SIG-M5 (cell line): ENCODE results near the gene MS4A7.

ENCODE experiments used
- DNase-seq: peaks from one replicate; lab custom pipeline; 2025; lab: John Stamatoyannopoulos, UW

MS4A7 gene

DNA sequence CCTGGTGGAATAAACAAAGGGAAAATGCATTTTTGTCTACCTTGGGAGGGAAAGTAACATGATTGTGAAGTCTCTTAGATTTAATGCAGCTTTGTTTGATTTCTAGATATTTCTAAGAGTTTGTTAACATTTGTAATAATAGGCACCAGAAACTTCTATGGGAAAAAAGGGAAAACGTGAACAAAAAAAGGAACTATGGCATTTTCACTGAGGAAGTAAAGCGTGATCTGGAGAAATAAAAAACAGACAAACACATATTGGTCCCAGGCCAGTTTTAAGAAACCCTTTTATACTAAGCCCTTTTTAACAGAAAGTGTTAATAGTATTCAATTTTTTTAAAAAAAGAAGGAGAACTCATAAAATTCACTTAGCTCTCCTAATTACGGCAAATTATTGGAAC, 6.9 kb upstream of the MS4A7 start:
- no peak for DNase-seq

DNA sequence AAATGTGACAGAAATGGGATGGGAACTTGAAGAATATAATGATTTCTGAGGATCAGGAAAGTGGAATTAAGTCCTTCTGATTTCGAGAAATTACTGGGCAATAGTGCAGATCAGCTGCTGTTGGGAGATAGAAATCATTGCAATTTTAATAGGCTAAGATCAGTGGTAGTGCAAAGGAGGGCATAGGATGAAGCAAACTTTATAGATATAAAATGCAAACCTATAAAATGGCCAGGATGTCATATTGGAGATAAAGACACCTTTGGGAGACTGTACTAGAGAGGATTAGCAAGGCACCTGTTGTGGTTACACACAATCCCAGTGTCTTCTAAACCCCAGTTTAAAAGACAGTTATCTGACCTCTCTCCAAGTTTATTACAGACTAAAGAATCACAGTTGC, 6.5 kb upstream of the MS4A7 start:
- DNase-seq = no peak

DNA sequence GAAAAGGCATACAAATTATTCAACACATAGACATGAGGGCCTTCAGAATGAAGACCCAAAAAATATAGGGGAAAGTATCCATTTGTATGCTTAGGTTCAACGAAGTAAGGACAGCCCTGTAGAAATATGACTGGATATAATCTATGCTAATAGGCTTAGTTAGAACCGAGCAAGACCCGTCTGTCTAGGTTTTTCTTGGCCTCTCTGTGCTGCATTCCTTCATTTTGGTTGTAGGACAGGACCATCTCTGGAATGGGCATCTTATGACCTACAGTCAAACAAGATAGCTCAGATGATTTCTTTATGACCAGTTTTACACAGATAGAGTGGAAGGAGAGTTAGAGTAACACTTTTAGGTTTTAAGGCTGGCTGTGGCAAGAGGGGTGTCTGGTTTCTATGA, 5.6 kb upstream of the MS4A7 start:
- DNase-seq = no peak

DNA sequence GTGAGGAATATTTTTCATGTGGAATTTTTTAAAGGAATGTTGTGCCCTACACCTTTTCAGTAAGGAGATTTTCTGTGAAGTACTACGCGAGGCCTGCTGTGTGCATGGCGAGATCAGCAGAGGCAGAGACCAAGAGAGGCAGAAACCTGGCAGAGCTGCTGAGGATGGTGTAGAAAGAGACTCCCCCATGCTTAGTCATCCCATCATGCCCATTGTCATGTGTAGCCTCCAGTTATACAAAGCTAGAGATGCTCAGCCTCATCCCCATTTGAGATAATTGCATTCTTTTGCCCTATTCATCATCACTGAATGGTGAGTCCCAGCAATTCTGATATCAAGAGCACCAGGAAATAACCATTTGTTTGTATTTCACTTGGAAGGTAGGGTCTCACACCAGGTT, 3.0 kb upstream of the MS4A7 start:
- DNase-seq = no peak

DNA sequence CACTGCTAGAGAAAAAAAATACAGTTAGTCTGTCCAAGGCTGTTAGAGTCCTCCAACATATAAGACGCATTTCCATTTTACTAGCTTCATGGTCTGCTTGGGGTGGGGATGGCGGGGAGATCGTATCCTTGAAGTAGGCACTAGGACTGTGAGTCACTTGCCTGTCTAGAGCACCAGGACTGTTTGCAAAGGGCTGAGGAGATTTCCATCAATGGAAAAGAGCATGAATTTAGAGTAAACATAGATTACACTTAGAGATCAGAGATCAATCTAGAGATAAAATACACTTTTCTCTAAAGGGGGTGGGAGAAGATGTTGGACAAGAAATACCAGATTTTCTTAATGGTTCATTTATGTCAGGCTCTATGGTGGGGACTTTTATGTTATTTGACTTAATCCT, 1.7 kb upstream of the MS4A7 start:
- DNase-seq = no peak

DNA sequence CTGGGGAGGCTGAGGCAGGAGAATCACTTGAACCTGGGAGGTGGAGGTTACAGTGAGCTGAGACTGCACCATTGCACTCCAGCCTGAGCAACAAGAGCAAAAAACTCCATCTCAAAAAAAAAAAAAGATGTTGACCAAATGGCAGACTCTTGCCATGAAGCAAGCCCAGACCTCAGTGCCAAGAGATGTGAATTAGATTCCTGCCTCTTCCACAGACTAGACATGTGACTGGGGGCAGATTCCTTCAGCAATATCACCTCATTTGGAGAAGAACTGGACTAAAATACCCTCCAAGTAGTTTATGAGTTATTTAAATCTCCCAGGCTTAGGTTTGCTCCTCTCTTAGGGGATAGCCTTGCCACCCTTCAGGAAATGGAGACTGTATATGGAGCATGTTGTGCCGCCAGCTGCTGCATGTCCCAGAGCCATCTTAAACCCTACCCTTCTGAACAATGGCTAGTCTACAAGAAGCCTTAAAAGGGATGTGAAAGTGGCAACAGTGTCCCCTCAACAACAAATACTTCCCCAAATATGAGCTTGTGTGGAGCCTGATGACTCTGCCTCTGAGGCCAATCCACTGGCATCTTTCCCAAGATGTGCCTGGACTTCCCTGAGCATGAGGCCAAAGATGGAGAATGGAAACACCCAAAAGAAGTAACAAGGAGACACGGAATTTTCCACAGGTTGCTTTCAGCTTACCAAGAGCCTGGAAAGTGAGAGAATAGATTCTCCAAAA, 763 bp upstream of the MS4A7 start:
- peak; percentile 78 for DNase-seq

DNA sequence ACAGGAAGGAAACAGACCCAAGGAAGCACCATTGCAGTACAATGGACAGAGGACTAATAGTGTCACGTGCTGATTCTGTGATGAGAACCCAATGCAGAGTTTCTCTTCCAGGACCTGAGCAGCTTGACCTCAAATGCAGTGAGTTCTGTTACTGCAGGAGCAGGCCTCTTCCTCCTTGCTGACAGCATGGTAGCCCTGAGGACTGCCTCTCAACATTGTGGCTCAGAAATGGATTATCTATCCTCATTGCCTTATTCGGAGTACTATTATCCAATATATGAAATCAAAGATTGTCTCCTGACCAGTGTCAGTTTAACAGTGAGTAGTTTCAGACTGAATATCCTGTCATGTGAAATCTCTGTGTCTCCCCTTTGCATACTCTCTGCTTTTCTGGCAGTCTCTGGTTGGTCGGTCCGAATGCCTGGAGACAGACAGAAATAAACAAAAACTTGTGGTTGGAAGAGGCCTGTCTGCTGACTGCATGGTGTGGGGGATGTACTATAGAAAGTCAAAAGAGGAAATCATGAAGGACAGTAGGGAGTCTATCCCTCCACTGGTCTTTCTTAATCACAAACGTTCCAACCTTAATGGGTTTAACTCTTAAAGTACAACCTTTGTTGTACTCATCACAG, 11.1 kb downstream of the MS4A7 start:
- DNase-seq = peak; percentile 92

DNA sequence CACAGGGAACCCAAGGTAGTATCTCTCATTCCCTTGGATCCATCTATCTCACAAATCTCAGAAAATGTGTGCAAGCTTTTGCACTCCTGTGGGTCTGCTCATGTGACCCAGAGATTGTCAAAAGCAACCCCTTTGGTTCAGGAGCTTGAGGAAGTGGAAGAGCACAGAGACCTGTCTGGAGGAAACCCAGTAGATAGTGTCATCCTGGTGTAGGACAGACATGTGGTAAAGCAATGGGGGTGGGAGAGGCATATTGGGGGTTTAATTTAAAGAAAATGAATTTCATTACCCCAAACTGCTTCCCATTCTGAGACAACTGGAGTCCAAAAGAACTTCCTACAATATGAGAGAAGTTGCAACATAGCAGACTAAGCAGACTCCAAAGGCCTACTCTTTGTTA, 12.1 kb downstream of the MS4A7 start:
- DNase-seq = no peak

DNA sequence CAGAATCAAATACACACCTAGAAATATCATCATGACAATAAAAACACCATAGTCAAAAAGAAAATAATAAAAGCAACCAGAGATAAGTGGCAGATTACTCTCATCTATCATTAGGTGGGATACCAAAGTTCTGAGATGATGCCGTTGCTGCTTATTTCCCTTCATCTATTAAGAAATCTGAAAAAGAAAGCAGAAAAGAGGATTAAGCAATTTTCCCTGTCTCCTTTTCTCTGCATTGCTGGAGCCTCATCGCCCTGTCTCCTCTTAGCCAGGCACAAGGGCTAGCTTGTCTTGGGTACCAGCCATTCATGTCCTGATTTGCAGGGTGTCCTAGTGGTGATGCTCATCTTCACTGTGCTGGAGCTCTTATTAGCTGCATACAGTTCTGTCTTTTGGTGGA, 14.0 kb downstream of the MS4A7 start:
- no peak for DNase-seq

DNA sequence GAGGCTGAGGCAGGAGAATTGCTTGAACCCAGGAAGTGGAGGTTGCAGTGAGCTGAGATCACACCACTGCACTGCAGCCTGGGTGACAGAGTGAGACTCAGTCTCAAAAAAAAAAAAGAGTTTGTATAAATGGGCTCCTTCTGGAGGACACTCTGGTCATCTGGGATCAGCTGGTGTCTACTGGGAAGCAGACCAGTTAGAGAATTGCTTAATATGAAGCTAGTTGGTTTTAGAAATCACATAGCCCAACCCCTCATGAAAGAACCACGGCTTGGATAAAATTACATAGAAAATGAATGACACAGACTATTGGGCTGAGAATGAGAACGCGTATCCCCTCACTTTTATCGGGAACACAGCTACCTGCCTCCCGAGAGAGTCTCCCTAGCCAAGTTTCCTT, 14.7 kb downstream of the MS4A7 start:
- DNase-seq = no peak

DNA sequence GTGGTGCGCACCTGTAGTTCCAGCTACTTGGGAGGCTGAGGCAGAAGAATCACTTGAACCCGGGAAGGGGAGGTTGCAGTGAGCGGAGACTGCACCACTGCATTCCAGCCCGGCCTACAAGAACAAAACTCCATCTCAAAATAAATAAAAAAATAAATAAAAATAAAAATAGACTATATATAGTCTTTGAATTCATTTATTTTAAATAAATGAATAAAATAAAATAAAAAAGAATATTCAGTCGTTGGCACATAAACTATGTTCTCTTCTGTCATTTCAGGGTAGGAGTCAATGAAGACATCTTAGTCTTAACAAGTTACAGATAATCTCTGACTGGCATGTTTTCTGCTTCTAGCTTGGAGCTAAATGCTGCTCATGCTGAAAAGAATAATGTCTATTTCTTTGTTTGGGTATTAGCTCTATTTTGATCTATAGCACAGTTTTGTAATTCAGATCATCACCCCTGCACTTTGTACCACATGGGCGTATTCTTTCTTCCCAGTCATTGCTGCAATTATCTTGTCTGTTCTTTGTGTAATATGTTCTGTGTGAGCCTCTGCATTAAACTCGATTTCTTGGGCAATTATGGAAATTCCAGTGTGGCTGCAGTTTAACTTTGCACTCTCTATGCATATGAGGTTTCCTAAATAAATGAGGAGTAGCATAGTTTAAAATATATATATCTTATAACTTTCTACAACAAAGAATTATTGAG, 16.5 kb downstream of the MS4A7 start:
- no peak for DNase-seq

DNA sequence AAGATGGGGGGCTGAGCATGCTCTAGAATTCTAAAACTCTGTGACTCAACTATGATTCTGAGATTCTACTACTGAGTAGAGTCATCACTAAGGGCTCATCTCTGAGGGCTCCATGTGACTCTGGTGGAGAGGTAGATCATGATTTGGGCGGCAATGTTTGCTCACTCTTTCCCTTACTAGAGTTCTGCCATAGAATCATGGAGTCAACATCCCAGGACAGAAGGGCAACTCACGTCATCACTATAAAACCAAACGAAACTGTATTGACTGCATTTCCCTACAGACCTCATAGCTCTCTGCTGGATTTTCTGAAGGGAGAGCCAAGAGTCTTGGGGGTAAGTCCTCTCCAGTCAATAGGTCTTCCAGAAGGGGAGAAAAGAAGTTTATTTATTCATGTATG, 18.1 kb downstream of the MS4A7 start, which contains the start of gene MS4A14:
Gene MS4A14, plus strand, starts transcription at position 78 of the 400 bp plus-strand sequence. Its CDS starts 120 bp downstream, at position 198.
- no peak for DNase-seq

DNA sequence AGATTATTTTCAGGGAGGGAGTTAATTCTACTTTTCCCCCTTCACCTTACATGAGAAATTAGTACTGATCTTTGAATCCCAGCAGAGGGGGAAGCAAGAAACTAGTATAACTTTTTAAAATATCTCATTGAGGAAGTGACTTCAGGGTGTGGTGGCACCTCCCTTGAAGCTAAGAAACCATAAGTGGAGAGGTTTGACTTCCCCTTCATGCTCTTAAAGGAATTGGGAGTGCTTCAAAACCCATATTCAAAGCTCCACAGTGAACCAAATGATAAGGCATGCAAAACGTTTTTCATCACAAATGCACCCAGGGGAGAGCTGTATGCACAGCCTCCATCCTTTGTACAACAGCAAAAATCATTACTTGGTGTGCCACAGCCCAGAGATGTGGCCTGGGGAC, 18.5 kb downstream of the MS4A7 start:
- peak; percentile 41 for DNase-seq

DNA sequence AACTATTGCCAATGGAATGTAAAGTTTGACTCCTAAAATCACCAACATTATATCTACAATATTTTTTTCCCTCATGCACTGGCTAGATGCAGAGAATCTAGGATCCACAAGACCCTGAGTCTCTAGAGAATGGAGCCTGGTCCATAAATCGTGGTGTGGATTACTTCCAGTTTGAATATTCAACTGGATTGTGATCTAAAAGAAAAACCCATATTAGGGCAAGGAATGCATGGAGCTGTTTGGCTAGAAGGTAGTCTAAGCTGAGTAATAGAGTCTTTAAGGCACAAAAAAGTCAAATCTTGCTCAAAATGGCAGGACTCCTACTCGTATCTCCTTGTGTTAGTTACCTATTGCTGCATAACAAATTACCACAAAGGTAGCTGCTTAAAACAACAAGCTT, 41.7 kb downstream of the MS4A7 start:
- DNase-seq = no peak

DNA sequence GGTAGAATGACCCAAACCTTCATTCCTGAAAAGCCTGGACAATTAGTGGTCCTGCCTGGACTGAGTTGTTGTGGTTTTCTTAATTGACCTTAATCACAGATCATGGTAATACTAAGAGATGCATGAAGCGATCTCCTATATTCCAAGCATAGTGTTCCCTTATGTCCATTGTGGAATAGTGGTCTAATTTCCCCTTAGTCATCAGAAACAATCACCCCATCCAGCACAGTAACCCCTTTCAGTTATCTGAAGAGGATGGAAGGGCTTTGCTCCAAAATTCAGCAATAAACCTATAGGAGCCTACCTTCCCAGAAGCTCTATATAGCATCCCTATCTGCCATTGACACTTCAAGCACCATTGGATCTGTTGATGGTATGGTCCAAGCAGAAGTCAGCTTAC, 44.3 kb downstream of the MS4A7 start:
- DNase-seq = no peak

DNA sequence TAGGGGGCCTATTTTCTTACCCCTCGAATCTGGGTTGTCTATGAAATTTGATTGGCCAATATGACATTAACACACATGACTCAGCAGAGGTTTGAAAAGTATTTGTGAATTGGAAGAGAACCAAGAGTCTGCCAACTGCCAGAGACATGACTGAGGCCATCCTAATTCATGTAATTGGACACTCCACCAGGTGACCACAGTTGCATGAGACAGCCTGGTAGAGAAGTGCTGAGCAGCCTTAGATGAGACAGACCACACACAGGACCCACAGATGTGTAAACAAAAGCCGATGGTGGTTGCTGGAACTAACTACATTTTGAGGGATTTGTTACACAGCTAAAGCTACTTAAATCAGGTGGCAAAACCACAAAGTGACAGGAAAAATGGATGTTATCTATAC, 50.2 kb downstream of the MS4A7 start:
- no peak for DNase-seq

DNA sequence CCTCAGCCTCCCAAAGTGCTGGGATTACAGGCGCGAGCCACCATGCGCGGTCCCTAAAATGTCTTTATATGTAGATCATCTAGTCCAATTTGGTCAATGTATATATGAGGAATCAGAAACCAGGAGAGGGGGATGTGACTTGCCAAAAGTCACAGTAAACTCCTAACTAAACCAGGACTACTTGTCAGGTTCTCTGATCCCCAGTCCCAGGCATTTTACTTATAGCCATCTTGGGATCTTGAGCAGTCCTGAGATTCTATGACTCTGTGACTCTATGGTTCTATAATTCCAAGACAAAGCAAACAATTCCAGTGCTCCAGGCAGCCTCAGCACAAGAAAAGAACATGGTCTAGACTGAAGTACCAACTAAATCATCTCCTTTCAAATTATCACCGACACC, 50.9 kb downstream of the MS4A7 start, which contains the start of gene MS4A5:
Gene MS4A5, plus strand, starts transcription at position 301 of the 400 bp plus-strand sequence. CDS start 103 bp downstream, outside the sequence.
- DNase-seq = no peak

DNA sequence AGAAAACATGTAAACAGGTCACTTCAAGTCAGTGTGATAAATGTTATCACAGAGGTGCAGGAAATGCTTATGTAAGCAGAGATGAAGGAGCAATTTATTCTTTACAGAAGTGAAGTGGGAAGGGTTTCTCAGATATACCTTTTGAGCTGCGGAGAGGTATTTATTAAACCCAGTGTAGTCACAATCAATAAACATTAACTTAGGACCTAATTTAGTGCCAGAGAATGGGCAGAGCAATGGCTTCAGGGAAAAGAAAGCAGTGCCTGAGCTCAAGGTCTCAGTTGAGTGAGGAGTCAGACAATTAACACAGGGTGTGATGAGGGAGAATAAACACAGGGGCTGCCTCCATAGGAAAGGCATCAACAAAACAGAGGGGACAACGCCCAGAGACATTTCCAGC, 52.9 kb downstream of the MS4A7 start:
- no peak for DNase-seq

DNA sequence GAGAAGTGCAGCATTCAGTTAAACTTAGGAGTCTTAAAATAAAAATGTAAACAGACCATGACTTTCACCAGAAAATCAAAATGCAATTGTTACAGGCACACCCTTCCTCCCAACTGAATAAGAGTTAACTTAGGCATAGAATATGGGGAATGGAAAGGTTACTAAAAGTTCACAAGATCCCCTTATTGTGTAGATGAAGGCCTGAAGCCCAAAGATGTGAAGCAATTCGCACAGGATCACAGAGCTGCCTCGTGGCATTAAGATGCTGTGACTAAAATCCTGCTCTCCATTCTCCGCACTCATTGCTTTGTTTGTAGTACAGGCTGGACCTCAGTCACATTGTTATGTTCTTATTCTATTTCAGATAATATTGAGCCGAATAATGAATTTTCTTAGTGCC, 55.1 kb downstream of the MS4A7 start:
- DNase-seq = no peak
